Epithelial cell of proximal tubule (primary cell): ENCODE results near the gene LIF. TPM values are rescaled to one million over a fixed set of nuclear protein-coding genes. Genes with fewer than 3 reads are reported as not detected.

Experiments used
- DNase-seq: peaks from one replicate; pipeline ENCODE4 v3.0.0-alpha.2; 2011; ENCODE audit warnings: low read depth
- H3K4me3 ChIP-seq: 2 replicates; pipeline ENCODE4 v1.5.1; 2011; ENCODE audit warnings: low read depth, mild to moderate bottlenecking, low read length
- CTCF ChIP-seq: conservative IDR thresholded peaks from 2 replicates; pipeline ENCODE4 v1.5.1; 2012; ENCODE audit warnings: low read depth, mild to moderate bottlenecking, low read length
- total RNA-seq: library from RNA; depleted of rRNA; stranded (reverse); fragments of >200 nt; gene quantifications from 2 replicates; pipeline ENCODE4 v1.2.3, GENCODE V29; 2015

Gene LIF
- total RNA-seq, 1 donor from 2014 or later: 48.7 TPM

GRCh38 chr22:30277547-30278344, 31.2 kb upstream of the LIF start:
- H3K4me3 ChIP-seq: no peak overlapping the region
- no peak for DNase-seq
- no peak for TF ChIP-seq CTCF

GRCh38 chr22:30276039-30276438, 29.5 kb upstream of the LIF start:
- H3K4me3 ChIP-seq: no peak overlapping the region
- no peak for DNase-seq

GRCh38 chr22:30275625-30276024, 29.1 kb upstream of the LIF start:
- DNase-seq: no peak
- no peak for TF ChIP-seq CTCF
- H3K4me3 ChIP-seq: no peak overlapping the region

More at GRCh38 chr22:30276039-30276438, 29.5 kb upstream of the LIF start:
- TF ChIP-seq CTCF: no peak

GRCh38 chr22:30274437-30274812, 27.9 kb upstream of the LIF start:
- TF ChIP-seq CTCF: no peak
- no peak for DNase-seq
- no peak overlapping the region for H3K4me3 ChIP-seq

- TF ChIP-seq CTCF: no peak
- DNase-seq: no peak
- no peak overlapping the region for H3K4me3 ChIP-seq
Measured at GRCh38 chr22:30273711-30274436, 27.3 kb upstream of the LIF start.

- H3K4me3 ChIP-seq: no peak overlapping the region
- TF ChIP-seq CTCF: no peak
- DNase-seq: no peak
Measured at GRCh38 chr22:30272781-30273601, 26.4 kb upstream of the LIF start.
